ENCODE measurements around the gene LAMA2.

LAMA2 gene

GRCh38 chr6:129385117-129385516 is 502.2 kb downstream of the LAMA2 start:
- TF ChIP-seq FOXP2 (optimal IDR thresholded peaks at IDR 0.05; ENCODE audit: borderline replicate concordance, extremely low read depth, extremely low read length, insufficient read depth), result no peak
- no peak for TF ChIP-seq SIN3A (IDR thresholded peaks at IDR 0.05; ENCODE audit: borderline replicate concordance, insufficient read depth, low read length)
- no peak for TF ChIP-seq REST (IDR thresholded peaks at IDR 0.05; ENCODE audit: insufficient read depth in 1 of 2, low read depth in 2 of 2, low read length in 2 of 2)
- no peak for TF ChIP-seq POLR2AphosphoS5 (IDR thresholded peaks at IDR 0.05; ENCODE audit: low read depth, low read length)
- TF ChIP-seq TAF1 (IDR thresholded peaks at IDR 0.05; ENCODE audit: borderline replicate concordance, insufficient read depth, low read length), result no peak

GRCh38 chr6:129390900-129391299 is 508.0 kb downstream of the LAMA2 start:
- TF ChIP-seq FOXP2 (optimal IDR thresholded peaks at IDR 0.05; ENCODE audit: borderline replicate concordance, extremely low read depth, extremely low read length, insufficient read depth) (no peak), SIN3A (IDR thresholded peaks at IDR 0.05; ENCODE audit: borderline replicate concordance, insufficient read depth, low read length) (no peak), TAF1 (IDR thresholded peaks at IDR 0.05; ENCODE audit: borderline replicate concordance, insufficient read depth, low read length) (no peak), REST (IDR thresholded peaks at IDR 0.05; ENCODE audit: insufficient read depth in 1 of 2, low read depth in 2 of 2, low read length in 2 of 2) (no peak), POLR2AphosphoS5 (IDR thresholded peaks at IDR 0.05; ENCODE audit: low read depth, low read length) (no peak)

DNA sequence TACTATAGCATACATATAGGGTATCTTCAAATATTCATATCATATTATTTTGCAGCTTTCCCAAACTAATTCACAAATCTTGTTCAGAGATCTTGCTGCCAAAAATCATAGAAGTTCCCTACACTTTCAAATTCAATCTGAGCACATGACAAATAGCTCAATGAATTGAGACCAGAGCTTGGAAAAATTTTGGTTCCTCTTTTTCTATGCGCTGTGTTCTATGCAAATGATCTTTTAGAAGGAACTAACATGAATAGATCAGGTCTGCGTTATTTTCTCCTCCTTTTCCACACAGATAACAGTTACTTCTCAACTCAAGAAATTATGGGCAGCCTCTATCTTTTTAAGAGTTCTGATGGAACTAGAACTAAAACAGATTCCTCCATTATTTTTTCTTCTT is 510.7 kb downstream of the LAMA2 start:
- TF ChIP-seq POLR2AphosphoS5 (IDR thresholded peaks at IDR 0.05; ENCODE audit: low read depth, low read length), result no peak
- TF ChIP-seq TAF1 (IDR thresholded peaks at IDR 0.05; ENCODE audit: borderline replicate concordance, insufficient read depth, low read length), result no peak
- no peak for TF ChIP-seq FOXP2 (optimal IDR thresholded peaks at IDR 0.05; ENCODE audit: borderline replicate concordance, extremely low read depth, extremely low read length, insufficient read depth)
- no peak for TF ChIP-seq SIN3A (IDR thresholded peaks at IDR 0.05; ENCODE audit: borderline replicate concordance, insufficient read depth, low read length)
- TF ChIP-seq REST (IDR thresholded peaks at IDR 0.05; ENCODE audit: insufficient read depth in 1 of 2, low read depth in 2 of 2, low read length in 2 of 2), result no peak

- TF ChIP-seq FOXP2 (optimal IDR thresholded peaks at IDR 0.05; ENCODE audit: borderline replicate concordance, extremely low read depth, extremely low read length, insufficient read depth) (no peak), TAF1 (IDR thresholded peaks at IDR 0.05; ENCODE audit: borderline replicate concordance, insufficient read depth, low read length) (no peak), SIN3A (IDR thresholded peaks at IDR 0.05; ENCODE audit: borderline replicate concordance, insufficient read depth, low read length) (no peak), REST (IDR thresholded peaks at IDR 0.05; ENCODE audit: insufficient read depth in 1 of 2, low read depth in 2 of 2, low read length in 2 of 2) (no peak)
Measured at GRCh38 chr6:129398764-129399163, 515.8 kb downstream of the LAMA2 start.

DNA sequence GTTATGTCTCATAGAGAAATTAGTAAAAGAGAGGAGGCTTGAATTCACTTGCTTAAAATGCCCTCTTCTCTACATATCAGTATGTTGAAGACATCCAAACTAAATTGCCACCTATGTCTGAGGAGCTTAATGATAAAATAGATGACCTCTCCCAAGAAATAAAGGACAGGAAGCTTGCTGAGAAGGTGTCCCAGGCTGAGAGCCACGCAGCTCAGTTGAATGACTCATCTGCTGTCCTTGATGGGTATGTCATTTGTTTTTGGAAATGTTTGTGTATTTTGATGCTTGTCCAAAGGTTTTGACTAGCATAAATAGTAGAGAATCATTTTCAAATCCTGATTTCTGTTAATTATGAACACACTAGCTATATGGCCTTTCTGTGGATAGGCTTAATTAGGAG is 519.3 kb downstream of the LAMA2 start:
- TF ChIP-seq FOXP2 (optimal IDR thresholded peaks at IDR 0.05; ENCODE audit: borderline replicate concordance, extremely low read depth, extremely low read length, insufficient read depth), result no peak
- TF ChIP-seq TAF1 (IDR thresholded peaks at IDR 0.05; ENCODE audit: borderline replicate concordance, insufficient read depth, low read length), result no peak
- no peak for TF ChIP-seq SIN3A (IDR thresholded peaks at IDR 0.05; ENCODE audit: borderline replicate concordance, insufficient read depth, low read length)
- no peak for TF ChIP-seq REST (IDR thresholded peaks at IDR 0.05; ENCODE audit: insufficient read depth in 1 of 2, low read depth in 2 of 2, low read length in 2 of 2)
- no peak for TF ChIP-seq POLR2AphosphoS5 (IDR thresholded peaks at IDR 0.05; ENCODE audit: low read depth, low read length)

Data from PFSK-1 (cell line).